K562 (cell line): Measurements from ENCODE around the gene TERT. TPM values are rescaled to one million over a fixed set of nuclear protein-coding genes. Genes with fewer than 3 reads are reported as not detected.

Experiments used
- ATAC-seq: fragments of 200-7000 bp; cut with Tn5 transposase; 3 replicates; pipeline ENCODE4 v1.9.1; 2020; ENCODE audit warnings: moderate library complexity
- BruUV-seq: library from RNA; stranded (reverse); fragments of 400-500 nt; replicated peaks from 2 replicates; lab custom pipeline; 2021; lab: Mats Ljungman, UMichigan
- CTCF ChIA-PET: fragments of 300-600 bp; formaldehyde crosslinking; extraction: SDS; loops from one replicate; lab custom pipeline; 2021; ENCODE audit warnings: low intra/inter-chr PET ratio; lab: Yijun Ruan, JAX
- POLR2A ChIA-PET: fragments of 300-600, 350-650 bp; sonication (Branson Sonifier 250); formaldehyde crosslinking; extraction: SDS; loops from one replicate; lab custom pipeline; 2021; ENCODE audit warnings: antibody characterized with exemption, inconsistent platforms; lab: Yijun Ruan, JAX
- DNase-seq, 4 experiments: peaks; one replicate each; pipeline versions ENCODE4 v3.0.0 to v3.0.0-alpha.2; 2011 to 2018; ENCODE audit warnings: low spot score in 3 of 4, mixed read lengths in 3 of 4; ENCODE audit errors: extremely low read depth in 1 of 4
- FAIRE-seq: peaks from 2 replicates; lab custom pipeline; 2011; peaks lifted over from hg19 to GRCh38; lab: Jason Lieb, UNC
- H2AFZ ChIP-seq: 2 replicates; pipeline ENCODE4 v1.6.0; 2011; ENCODE audit warnings: low read depth, low read length, control low read depth, inconsistent platforms
- H3K27ac ChIP-seq: fragments of 200-600 bp; 3 replicates; pipeline ENCODE4 v1.8.0; 2011; ENCODE audit warnings: low read depth, mild to moderate bottlenecking, control low read depth, inconsistent platforms, low read length, moderate library complexity, mixed read lengths; ENCODE audit errors: extremely low read depth
- H3K27me3 ChIP-seq, 2 experiments: fragments of 300-600 bp in 1 of 2; 2 replicates in 1 of 2; 3 replicates in 1 of 2; pipeline versions ENCODE4 v1.6.0 to v1.8.0; 2011; ENCODE audit warnings: inconsistent platforms in 2 of 2, low read length in 2 of 2, mild to moderate bottlenecking in 1 of 2, mixed read lengths in 1 of 2, moderate library complexity in 1 of 2; ENCODE audit not compliant: control insufficient read depth in 2 of 2, insufficient read depth in 2 of 2
- H3K36me3 ChIP-seq: fragments of 300-600 bp; 3 replicates; pipeline ENCODE4 v1.8.0; 2011; ENCODE audit warnings: mild to moderate bottlenecking, low read length, inconsistent platforms; ENCODE audit not compliant: control insufficient read depth, insufficient read depth
- H3K4me1 ChIP-seq, 2 experiments: fragments of 200-600 bp in 1 of 2; replicated peaks in 1 of 2; 2 replicates in 1 of 2; 3 replicates in 1 of 2; pipeline versions ENCODE4 v1.5.1 to v1.8.0; 2011; ENCODE audit warnings: inconsistent platforms in 2 of 2, low read length in 2 of 2, mild to moderate bottlenecking in 1 of 2, mixed read lengths in 1 of 2, moderate library complexity in 1 of 2; ENCODE audit not compliant: control insufficient read depth in 2 of 2, insufficient read depth in 2 of 2
- H3K4me2 ChIP-seq: 2 replicates; pipeline ENCODE4 v1.6.1; 2011; ENCODE audit warnings: low read length, control low read depth, inconsistent platforms, mixed read lengths; ENCODE audit not compliant: insufficient read depth
- H3K4me3 ChIP-seq: fragments of 200-600 bp; sonication (generic), shearing (Covaris generic); 2 replicates; pipeline ENCODE4 v1.5.1; 2016; ENCODE audit warnings: control low read depth, inconsistent platforms
- H3K79me2 ChIP-seq: fragments of 200-600 bp; 3 replicates; pipeline ENCODE4 v1.8.0; 2011; ENCODE audit warnings: low read length, inconsistent platforms; ENCODE audit not compliant: control insufficient read depth, insufficient read depth
- H3K9ac ChIP-seq, 2 experiments: 2 replicates each; pipeline versions ENCODE4 v1.6.0 to v1.6.1; 2011; ENCODE audit warnings: low read depth in 2 of 2, low read length in 2 of 2, control low read depth in 1 of 2, inconsistent platforms in 1 of 2, mild to moderate bottlenecking in 1 of 2, mixed read lengths in 1 of 2; ENCODE audit not compliant: insufficient read depth in 1 of 2
- H3K9me1 ChIP-seq: one replicate; pipeline ENCODE4 v1.6.0; 2011; ENCODE audit warnings: inconsistent platforms, mild to moderate bottlenecking, low read length, moderate library complexity; ENCODE audit not compliant: control insufficient read depth, insufficient read depth
- H3K9me3 ChIP-seq: replicated peaks from 2 replicates; pipeline ENCODE4 v1.5.1; 2011; ENCODE audit warnings: low read depth, low read length, inconsistent platforms; ENCODE audit not compliant: control insufficient read depth, insufficient read depth
- H4K20me1 ChIP-seq: replicated peaks from 2 replicates; pipeline ENCODE4 v1.6.1; 2011; ENCODE audit warnings: low read length, inconsistent platforms, mixed read lengths; ENCODE audit not compliant: control insufficient read depth, insufficient read depth
- EP400 ChIP-seq: fragments of 450-650 bp; IDR thresholded peaks from 2 replicates; pipeline ENCODE4 v1.6.1; 2017; ENCODE audit warnings: antibody characterized with exemption, mild to moderate bottlenecking, moderate library complexity
- ID3 ChIP-seq, 2 experiments: fragments of 250-450 bp in 1 of 2; fragments of 450-650 bp in 1 of 2; sonication (Bioruptor Pico) in 1 of 2; IDR thresholded peaks; 2 replicates each; pipeline versions ENCODE4 v1.6.1 to v1.8.0; 2016 to 2021; ENCODE audit warnings: mild to moderate bottlenecking in 2 of 2, moderate library complexity in 2 of 2, missing compliant biosample characterization in 1 of 2, missing genetic modification characterization in 1 of 2
- MYC ChIP-seq, 2 experiments: fragments of 250-450 bp in 1 of 2; sonication (Bioruptor Pico) in 1 of 2; IDR thresholded peaks; 2 replicates each; pipeline versions ENCODE4 v1.5.1 to v1.6.1; 2012 to 2021; ENCODE audit warnings: low read depth in 2 of 2, borderline replicate concordance in 1 of 2, improper control_type of control experiment in 1 of 2, low read length in 1 of 2, mild to moderate bottlenecking in 1 of 2, moderate library complexity in 1 of 2
- RAD21 ChIP-seq, 2 experiments: fragments of 250-450 bp in 1 of 2; fragments of 450-650 bp in 1 of 2; sonication (Bioruptor Pico) in 1 of 2; formaldehyde crosslinking in 1 of 2; IDR thresholded peaks in 1 of 2; conservative IDR thresholded peaks in 1 of 2; 2 replicates each; pipeline versions ENCODE4 v1.4.0 to v1.8.0; 2020 to 2022; ENCODE audit warnings: mild to moderate bottlenecking in 2 of 2, moderate library complexity in 1 of 2
- SAFB ChIP-seq: fragments of 200-400 bp; formaldehyde crosslinking; IDR thresholded peaks from 2 replicates; pipeline ENCODE4 v1.6.1; 2017; ENCODE audit warnings: low read depth, low read length, borderline replicate concordance
- WGBS: fragments of 100-300 bp; shearing (Covaris generic); methylation state at CpG from one replicate; pipeline ENCODE4 v1.1.6; 2016; ENCODE audit warnings: low coverage, mixed read lengths; ENCODE audit not compliant: insufficient coverage; ENCODE audit errors: missing lambda C conversion rate; 5-methylcytosine and 5-hydroxymethylcytosine counted together
- in situ Hi-C: fragments of 300-500 bp; cut with MboI; formaldehyde crosslinking; loops from 4 replicates; pipeline ENCODE4 v1.15.0; 2018; ENCODE audit warnings: inconsistent platforms, mixed read lengths
- intact Hi-C: fragments of 100-400 bp; cut with micrococcal nuclease; formaldehyde crosslinking; loops from 2 replicates; pipeline ENCODE4 v1.14.2; 2022
- polyA plus RNA-seq, 8 experiments: library from polyadenylated mRNA; depleted of rRNA in 4 of 8; stranded (reverse) in 5 of 8; unstranded in 3 of 8; fragments of >200 nt; fragmentation: Nextera tagmentation in 2 of 8; fragmentation: Illumina TruSeq in 1 of 8; extraction: Ambion mirVana in 2 of 8; extraction: Trizol in 1 of 8; gene quantifications; 2 replicates each; pipeline versions ENCODE4 v1.2.1 to v1.2.3, GENCODE V29; 2011 to 2014; ENCODE audit warnings: inconsistent platforms in 1 of 8, missing spikeins in 1 of 8
- total RNA-seq, 7 experiments: library from RNA; depleted of rRNA in 6 of 7; stranded (reverse); fragments of >200 nt in 6 of 7; fragmentation: Illumina TruSeq in 2 of 7; extraction: Trizol in 2 of 7; gene quantifications; 2 replicates each; pipeline versions ENCODE4 v1.2.1 to v1.2.3, GENCODE V29; 2011 to 2021; ENCODE audit warnings: low replicate concordance in 1 of 7

Gene TERT
- total and polyA plus RNA-seq, 9 of the 15 experiments (the other 6 are each of a cell fraction or from before 2014, with no cell fraction given), result 0.08 to 4.5 (median 0.98) TPM; not detected in 1

DNA sequence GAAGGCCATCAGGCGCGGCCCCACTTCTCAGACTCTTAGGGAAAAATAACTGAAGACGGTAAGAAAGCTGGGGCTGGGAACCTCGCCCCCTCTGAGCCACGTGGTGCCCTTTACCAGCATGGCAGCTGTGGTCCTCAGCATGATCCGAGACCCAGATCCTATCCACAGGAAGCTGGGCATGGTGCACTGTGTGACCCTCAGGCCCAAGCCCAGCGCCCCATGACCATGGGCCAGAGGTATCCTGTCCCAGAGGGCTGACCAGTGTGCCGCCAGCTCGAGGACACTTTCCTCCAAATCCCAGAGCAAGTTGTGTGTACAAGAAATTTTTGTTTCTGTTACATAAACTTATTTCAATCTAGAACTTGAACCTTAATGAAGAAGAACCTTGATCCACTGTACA, 28.1 kb downstream of the TERT start (continued):
- no peak for TF ChIP-seq MYC (IDR thresholded peaks at IDR 0.05; ENCODE audit: low read depth, low read length)
- TF ChIP-seq MYC (CRISPR knock-in tag; IDR thresholded peaks at IDR 0.05; ENCODE audit: borderline replicate concordance, low read depth), result no peak
- TF ChIP-seq EP400, result no peak
- TF ChIP-seq ID3 (CRISPR knock-in tag; IDR thresholded peaks at IDR 0.05), result no peak
- no peak for TF ChIP-seq ID3 (tag; IDR thresholded peaks at IDR 0.05)
- TF ChIP-seq, all 486 proteins: peak for 0

DNA sequence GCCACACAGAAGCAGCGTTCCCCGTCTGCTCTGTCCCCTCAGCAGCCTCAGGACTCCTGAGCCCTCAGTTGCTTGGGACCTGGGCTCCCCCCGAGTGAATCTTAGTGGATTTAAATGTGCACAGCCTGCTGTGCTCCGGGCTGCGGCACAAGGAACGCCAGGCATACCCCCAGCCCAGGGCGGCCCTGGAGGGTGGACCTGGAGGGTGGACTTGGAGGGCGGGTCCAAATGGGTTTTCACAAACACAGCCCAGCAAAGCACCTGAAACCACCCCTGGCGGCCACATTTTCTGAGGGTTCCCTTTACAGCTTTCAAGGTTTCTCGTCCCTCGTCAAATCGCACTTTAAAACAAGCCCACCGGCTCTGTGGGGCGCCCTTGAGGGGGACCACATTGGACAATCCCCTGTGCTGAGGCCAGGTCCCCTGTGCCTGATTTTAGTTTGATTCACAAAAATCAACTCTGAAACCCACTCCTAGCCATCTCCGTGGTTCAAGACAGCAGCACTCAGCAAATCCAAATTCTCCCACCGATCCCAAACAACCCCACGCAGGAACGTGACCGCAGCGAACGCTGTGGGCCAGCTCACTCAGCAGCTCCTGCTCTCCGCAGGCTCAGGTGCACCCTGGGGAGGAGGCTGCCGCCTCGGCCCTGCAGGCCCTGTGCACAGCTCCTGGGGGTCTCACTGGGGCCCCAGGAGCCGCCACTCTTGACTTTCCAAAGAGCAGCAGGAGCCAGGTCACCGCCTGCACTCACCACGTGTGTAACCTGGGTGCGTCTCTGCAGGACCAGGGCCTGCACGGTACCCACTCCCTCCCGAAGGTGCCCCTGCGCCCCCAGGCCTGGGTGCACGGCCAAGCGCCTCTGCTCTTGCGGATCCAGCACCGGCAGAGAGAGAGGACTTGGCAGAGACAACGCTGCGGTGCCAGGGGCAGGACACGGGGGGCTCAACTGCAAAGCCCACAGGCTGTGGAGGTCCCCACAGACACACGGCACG, 29.1 kb downstream of the TERT start:
- ChIA-PET POLR2A (no interaction called here), CTCF (no interaction called here)
- Histone ChIP-seq H2AFZ (no peak overlapping the region), H3K27me3 (peaks cover 11 to 66% of the 10 kb centered on the region in 2 experiments; a peak in 4 of 5 replicates), H3K4me2 (no peak overlapping the region), H3K36me3 (no peaks in the 10 kb centered on the region), H3K27ac (no peak overlapping the region), H3K9me1 (no peaks in the 10 kb centered on the region), H3K4me3 (no peak overlapping the region), H3K9me3 (no peaks in the 10 kb centered on the region), H3K9ac (no peak overlapping the region)
- DNase-seq, result no peak
- intact Hi-C loops, result no loop called here
- FAIRE-seq, result no peak
- WGBS, result 23% methylated on average over 40 of the region's 40 CpGs
- ATAC-seq, result no peak
- in situ Hi-C loops, result no loop called here
- TF ChIP-seq SAFB, result peak; percentile 56; the same call in 1 of the 2 replicates
- no peak for TF ChIP-seq RAD21 (CRISPR knock-in tag; conservative IDR thresholded peaks at IDR 0.05 in 1 of 2, IDR thresholded peaks at IDR 0.05 in 1 of 2)
- TF ChIP-seq, all 486 proteins: peak for 1
- Histone ChIP-seq H3K4me1 (peaks cover 0 to 7% of the 10 kb centered on the region in 2 experiments; a peak in 1 of 5 replicates), H3K79me2 (no peaks in the 10 kb centered on the region), H4K20me1 (peaks cover 8% of the 10 kb centered on the region; the same call in 1 of the 2 replicates)
- BruUV-seq, result no TSS peak
